ENCODE data around the gene FAM227B.
"Not testable (repeated sequence)": the region's sequence is repeated elsewhere in the genome, so short reads cannot be mapped to it uniquely, and the experiment has no call there.

FAM227B gene, protein sequence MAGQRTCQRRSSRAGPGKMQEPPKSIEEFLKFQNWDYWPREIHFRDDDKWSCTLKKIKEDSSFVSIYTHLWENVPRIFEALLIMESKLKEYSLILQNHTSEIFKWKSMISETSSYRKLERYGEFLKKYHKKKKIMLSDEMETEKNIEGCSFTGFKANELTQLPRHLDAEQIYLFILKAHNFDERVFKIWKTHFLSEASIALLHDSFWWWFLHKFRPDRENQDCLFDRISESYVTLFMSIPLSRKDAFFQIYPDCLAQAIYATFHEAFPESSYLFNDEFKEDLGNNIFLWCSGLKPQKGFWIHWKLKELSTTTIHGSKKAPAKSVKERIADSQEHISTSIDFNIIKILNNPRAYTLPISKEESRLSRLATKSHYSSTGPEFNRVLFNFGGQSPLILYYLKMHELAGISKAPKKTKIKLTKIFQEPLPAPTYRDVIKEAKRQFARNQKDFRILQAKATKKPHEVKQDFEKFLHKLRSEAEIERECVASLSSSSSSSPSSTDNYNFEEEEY

DNA sequence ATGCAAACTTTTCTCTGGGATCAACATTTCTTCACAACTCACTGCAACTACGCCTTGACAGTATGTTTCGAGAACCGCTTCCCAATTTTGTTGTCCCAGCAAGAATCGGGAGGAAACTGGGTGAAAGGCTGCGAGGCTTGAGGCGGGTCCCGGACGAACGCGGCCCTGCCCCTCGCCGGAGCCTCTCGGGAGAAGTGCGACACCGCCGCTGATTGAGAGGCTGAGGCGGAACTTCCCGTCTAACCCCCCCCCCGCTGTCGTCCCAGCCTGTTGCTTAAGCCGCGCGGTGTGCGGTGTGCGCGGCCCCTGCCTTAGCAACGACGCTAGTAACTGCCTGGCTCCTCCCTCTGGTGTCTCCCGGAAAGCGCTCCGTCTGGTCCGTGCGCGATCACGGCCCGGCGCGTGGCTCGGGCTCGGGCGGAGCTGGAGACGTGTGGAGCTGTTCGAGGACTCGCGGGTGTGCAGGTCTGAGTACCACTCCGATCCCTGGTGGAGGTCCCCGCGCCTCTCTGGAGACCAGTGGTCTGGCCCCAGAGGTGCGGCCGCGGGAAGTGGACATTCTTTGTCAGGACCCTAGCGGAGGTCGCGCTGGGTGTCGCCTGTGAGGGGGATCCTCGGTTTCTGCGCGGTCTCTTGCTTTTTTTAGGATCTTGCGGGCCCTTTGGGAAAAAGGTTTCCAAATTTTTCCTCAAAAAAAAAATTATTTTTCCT is at the start of gene FAM227B, which contains the start of gene DTWD1:
FAM227B (minus strand) TSS at position 161 of the 711 bp plus-strand sequence. CDS start 5,647 bp downstream, outside the sequence.
DTWD1 (plus strand) TSS at position 391 of the 711 bp plus-strand sequence. CDS start 4,120 bp downstream, outside the sequence.
- peak; percentile 97 for DNase-seq (ENCODE audit: low read depth in 2 of 2)

DNA sequence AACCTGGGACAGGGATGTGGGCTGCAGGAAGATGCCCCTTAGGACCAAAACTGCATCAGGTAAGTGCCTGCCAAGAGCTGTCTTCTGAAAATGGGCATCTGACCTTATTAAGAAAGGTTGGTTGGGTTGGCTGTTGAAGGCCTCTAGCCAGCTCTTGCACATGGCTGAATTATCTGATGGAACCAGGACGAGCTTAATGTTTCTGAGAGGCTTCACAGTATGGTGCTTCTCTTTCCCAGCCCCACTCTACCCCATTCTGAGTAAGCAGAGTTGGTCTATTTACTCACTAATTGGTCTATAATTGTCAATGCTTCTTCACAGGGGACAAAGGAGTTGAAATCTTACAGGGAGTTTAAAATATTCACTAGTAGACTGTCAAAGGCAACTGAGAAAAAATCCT is 48.7 kb upstream of the FAM227B start:
- DNase-seq (ENCODE audit: low read depth in 2 of 2), result no peak

DNA sequence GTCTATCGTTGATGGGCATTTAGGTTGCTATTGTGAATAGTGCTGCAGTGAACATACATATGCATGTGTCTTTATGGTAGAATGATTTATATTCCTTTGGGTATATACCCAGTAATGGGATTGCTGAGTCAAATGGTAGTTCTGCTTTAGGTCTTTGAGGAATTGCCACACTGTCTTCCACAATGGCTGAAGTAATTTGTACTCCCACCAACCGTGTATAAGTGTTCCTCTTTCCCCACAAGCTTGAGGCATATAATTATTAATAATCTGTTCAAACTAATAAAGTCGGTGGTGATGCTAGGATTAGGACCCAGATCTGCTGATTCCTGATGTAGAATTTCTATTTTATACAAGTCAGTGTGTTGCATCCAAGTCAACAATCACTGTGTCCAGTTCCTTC is 45.9 kb upstream of the FAM227B start:
- DNase-seq (ENCODE audit: low read depth in 2 of 2), result not testable (repeated sequence)

DNA sequence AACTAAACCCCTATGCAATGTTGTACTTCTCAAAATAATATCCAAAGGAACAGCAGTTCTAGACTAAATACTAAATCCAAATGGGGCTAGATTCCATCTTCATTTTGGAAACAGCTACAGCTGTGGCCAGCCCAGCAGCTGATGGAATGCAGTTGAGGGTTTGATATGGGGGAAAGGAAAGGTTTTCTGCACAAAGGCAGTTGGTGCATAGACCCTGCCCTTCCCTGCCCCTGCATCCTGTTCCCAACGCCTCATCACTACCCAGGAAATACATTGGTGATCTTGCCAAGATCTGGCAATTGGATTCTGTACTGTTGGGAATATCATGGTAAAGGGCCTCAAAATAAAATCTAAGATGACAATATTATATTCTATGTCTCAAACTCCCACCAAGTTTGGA is 44.1 kb upstream of the FAM227B start:
- no peak for DNase-seq (ENCODE audit: low read depth in 2 of 2)

DNA sequence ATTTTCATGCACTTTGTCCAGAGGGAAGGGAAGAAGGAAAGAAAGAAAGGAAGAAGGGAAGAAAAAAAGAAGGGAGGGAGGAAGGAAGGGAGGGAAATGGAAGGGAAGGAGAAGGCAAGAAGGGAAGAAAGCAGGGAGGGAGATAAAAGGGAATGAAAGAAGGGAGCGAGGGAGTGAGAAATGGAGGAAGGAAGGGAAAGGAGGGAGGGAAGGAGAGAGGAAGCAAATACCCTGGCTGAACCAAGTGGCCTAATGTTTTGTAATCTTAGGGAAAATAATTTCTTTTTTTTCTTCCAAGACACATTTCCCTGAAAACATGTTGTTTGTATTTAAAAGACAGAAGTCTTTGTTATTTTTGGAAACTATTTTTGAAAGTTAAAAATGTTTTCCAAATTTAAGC is 36.1 kb upstream of the FAM227B start:
- DNase-seq (ENCODE audit: low read depth in 2 of 2), result no peak

DNA sequence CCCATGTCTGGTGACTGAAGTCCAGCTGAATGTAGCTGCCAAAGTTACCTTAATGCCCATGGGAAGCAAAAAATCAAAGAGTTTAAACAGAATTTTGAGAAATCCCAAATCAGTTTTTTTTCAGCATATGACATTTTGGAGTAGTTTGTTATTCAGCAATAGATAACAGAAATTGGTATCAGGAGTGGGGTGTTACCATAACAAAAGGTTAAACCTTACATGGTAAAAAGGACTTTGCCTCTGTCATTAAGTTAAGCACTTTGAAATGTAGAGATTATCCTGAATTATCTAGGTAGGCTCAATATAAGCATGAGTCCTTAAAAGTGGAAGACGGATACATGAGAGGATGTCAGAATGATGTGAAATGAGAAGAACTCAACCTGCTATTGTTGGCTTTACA is 32.3 kb upstream of the FAM227B start:
- no peak for DNase-seq (ENCODE audit: low read depth in 2 of 2)

DNA sequence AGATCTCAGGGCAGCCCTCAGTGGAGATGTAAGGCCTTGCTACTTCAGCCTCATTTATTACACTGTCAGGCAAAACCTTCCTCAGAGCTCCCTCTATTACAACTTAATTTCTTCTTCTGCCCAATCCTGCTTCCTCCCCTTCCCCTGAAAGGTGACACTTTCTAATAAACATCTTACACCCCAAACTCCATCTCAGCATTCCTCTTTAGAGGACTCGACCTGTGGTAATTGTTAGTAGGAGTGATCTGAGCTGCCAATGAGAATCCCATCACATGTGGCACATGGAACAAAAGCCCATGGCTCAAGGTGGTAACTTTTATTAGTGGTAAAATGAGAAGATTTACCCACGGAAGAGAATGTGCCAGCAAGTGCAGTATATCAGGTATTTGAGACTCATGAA is 30.1 kb upstream of the FAM227B start:
- no peak for DNase-seq (ENCODE audit: low read depth in 2 of 2)

DNA sequence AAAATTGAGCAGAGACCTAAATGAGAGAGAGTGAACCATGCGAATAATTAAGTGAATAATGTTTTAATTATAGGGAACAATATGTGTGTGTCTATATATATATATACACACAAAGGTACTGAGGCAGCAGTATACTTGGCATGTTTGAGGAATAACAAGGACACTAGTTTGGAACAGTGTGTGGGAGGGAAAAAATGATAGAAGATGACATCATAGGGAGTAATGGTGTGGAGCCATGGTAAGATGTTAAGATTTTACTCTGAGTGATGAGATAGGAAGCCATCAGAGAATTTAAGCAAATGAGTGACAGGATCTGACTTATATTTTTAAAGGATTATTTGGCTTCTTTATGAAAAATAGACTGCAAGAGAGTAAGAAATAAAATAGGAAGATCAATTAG is 29.4 kb upstream of the FAM227B start:
- no peak for DNase-seq (ENCODE audit: low read depth in 2 of 2)

DNA sequence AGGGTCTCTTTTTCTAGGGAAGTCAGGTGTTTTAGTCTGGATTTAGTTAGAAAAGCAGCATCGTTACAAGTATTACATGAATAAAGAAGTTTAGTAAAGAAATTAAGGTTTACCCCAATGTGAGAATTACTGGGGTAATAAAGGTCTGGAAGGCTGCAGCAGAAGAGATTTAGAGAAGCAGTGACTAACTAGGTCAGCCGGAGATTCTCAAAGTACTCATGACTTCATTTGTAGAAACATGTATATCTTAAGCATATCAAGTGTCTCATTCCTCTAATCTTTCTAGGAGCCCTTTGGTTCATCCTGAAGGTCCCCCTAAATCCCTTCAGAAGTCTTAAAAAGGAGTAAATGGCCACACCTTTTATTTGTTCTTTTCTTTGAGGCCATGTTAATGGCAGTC is 26.3 kb upstream of the FAM227B start:
- no peak for DNase-seq (ENCODE audit: low read depth in 2 of 2)

DNA sequence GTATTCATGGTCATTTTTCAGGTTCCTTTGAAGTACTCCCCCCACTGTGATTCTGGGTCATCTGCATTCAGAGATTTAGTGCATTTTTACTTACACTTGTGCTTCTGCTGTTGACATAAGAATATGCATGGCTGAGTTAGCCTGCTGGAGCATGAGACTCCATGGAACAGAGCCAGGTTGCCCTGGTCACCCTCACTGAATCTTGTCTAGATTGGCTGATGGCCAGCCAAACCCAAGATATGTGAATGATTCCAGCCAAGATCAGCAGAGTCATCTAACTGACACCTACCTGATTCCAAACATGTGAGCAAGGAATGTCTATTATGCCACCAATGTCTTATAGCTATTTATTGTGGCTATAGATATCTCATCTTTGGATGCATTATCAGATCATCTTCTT is 25.3 kb upstream of the FAM227B start:
- peak; percentile 48 to 50 for DNase-seq (ENCODE audit: low read depth in 2 of 2)

DNA sequence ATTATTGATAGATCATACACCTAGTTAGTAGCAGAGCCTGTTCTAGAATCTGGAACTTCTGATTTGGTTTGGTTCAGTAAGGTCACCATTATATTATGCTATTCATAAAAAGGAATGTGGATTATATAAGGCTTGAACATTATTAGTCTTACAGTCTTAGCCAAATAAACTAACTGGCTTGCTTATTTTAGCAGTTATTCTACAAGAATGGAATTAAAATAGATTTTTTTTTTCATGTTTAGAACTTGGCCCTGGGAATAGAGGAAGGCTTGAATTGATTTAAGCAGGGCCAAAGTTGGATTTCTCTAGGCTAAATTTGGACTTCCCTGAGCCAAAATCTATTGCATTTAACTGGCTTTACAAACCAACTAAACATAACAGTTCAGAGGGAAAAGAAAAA is 24.7 kb upstream of the FAM227B start:
- no peak for DNase-seq (ENCODE audit: low read depth in 2 of 2)

DNA sequence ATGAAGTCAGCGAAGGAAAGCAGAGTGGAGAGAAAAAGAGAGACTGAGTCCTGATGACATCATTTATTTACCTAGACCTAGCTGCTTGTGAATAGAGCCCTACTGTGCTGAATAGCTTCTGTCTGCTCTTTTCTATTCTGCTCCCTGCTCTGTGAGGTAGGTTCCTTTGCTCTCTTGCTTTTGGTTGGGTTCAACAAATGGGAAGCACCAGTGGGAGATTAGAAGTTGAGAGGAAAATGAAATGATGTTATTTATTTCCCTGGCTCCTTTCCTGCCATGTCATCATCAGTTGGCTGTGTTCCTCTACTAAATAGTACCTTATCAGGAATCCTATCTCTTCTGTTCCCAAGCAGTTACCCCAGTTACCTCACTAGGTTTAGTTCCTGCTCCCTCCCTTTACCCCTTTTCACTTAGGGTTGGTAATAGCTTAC is 23.8 kb upstream of the FAM227B start:
- no peak for DNase-seq (ENCODE audit: low read depth in 2 of 2)

DNA sequence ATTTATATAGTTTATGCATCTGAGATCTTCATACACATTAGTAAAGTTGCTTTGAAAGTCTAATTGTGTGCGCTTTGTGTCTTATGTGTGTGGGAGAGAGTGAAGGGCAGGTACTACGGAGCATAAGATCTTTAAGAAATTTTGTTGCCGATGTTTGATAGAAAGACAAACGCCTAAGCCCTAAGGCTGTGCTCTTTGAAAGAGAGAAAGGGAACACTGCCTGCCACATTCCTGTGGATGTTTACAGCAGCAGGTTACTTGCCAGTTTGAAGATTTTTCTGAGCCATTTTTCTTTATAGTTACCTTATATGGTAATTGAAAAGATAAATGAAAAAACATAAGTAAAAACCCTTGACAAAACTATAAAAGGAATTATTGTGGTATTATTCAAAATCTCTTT is 17.2 kb upstream of the FAM227B start:
- no peak for DNase-seq (ENCODE audit: low read depth in 2 of 2)

DNA sequence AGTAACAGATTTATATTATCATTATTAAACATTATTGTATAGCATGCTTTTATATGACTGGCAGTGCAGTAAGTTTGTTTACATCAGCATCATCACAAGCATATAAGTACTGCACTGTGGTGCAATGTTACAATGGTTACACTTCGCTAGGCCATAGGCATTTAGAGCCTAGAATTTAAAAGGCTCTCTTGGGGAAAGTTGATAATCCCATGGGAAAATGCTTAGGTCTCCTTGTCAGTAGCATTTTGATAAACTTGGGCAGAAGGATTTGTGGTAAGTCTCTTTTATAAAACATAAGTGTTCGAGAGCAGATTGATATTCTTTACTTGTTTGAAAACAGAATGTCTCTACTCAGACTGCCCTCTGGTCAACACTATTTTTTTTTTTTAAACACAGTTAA is 7.8 kb upstream of the FAM227B start:
- DNase-seq (ENCODE audit: low read depth in 2 of 2), result no peak

DNA sequence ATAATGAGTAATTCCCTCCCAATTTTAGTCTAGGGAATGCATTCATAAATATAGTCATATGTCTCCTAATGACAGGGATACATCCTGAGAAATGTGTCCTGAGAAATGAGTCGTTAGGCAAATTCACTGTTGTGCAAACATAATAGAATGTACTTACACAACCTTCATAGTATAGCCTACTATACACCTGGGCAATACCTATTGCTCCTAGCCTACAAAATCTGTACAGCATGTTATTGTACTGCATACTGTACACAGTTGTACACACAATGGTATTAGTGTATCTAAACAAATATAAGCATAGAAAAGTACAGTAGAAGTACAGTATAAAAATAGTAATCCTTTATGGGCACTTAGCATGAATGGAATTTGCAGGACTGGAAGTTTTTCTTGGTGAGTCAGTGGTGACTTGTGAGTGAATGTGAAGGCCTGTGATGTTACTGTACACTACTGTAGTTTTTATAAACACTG is 6.8 kb upstream of the FAM227B start:
- DNase-seq (ENCODE audit: low read depth in 2 of 2), result peak; percentile 86 to 88

DNA sequence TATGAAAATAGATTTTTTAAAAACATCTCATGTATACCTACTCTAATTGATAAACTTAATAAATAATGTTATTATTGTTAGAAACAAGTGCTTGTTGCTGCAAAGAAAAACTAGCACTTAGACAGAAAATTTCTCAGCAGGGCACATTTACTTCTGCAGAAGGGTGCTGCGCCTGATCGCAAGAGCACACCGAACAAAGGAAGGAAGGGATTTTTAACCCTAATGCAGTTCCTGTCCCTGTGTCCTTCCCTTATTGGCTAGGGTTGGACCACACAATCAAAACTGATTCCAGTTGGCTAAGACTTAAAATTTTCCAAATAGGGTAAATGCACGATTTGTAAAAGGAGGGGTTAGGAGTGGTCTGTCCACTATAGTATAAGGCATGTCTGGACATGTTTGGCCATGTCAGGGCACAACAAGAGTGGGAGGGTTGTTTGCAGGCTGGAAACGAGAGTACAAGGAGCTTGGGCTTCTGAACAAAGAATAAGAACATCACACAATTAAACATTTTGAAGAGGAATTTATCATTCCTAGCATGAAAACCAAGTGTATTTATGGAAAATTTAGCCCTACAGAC is 4.9 kb upstream of the FAM227B start:
- no peak for DNase-seq (ENCODE audit: low read depth in 2 of 2)

DNA sequence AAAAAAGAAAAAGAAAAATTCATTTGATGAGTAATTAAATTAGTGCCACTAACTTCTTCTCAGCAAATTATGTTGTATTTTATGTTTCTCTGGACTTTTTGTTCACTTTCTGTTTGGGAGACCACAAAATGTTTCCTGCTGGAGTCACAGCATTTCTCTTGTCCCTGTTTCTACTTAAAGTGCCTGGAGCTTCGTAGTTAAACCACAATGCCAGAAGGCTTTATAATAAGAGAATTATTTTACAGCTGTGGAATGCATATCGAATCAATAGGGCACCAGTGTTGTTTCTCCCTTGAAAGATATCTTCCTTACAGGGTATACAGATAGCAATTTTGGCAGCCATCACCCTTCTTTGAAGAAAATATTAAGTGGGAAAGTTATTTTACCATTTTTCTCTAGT is 3.4 kb upstream of the FAM227B start:
- peak; percentile 81 to 83 for DNase-seq (ENCODE audit: low read depth in 2 of 2)

DNA sequence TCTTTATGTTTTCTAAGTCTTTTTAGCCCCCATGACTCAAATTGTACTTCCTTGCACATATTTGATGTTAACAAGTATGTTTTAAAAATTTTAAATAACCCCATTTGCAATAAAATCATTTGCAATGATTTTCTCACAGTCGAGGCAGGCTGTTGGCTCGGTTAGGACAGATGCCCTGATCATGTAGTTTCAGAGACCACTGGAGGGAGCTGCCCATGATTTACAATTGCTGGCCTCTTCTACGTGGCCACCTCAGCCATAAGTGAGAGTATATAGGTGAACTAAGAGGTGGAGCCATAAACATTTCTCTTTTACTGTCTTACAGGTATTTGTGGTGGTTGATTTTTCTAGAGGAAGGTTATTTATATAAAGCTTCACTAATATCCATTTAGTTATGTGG is 1.9 kb upstream of the FAM227B start:
- no peak for DNase-seq (ENCODE audit: low read depth in 2 of 2)

DNA sequence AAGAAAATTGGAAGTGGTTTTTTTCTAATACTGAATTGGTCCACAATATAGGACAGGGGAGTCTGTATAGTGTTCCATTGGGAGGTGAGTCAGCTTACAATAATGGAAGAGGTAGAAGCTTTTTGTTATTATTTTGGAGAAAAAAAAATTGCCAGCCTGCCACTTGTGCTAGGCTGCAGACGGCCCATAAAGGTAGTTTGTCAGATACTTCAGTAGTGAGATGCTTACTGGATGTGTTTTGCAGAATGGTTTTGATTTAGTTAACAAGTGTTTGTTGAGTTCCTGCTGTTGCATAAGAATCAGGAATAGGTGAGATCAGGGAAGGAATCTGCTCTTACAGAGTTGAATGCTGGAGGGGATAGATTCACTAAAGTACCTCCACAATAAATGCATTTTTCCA is 1.3 kb upstream of the FAM227B start:
- no peak for DNase-seq (ENCODE audit: low read depth in 2 of 2)

DNA sequence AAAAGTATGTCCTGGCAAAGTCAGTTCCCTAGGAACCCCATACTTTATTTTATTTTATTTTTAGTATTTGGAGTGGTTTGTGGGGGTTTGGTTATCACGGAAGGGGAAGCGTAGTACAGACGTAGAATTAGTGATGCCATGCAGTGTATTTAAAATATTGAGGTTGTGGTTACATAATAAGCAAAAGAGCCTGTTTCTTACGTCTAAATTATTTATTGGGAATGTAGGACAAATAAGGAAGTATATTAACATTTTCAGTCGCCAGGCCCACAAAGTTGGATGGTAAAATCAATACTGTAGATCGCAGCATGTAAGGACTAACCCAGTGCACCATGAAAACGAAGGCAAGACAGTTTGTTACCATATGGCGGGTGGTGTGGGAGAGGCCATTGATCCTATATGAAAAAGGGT is 788 bp upstream of the FAM227B start:
- no peak for DNase-seq (ENCODE audit: low read depth in 2 of 2)

DNA sequence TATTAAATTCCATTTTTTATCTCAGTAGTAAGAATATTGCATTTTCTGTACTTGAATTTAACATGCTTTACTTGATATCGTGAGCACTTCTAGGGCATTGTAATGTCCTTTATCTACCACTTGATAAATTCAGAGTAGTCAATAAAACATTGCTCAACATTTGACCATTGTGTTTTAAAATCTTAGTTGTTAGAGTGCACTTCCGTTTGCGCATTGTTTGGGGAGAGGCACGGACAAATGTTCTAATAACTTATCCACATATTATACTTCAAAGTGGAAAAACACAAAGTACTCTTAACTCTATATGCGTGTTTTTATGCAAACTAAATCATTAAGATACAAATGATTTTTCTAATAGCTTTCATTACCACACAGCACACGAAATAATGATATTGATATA is 419 bp downstream of the FAM227B start:
- DNase-seq (ENCODE audit: low read depth in 2 of 2), result no peak

DNA sequence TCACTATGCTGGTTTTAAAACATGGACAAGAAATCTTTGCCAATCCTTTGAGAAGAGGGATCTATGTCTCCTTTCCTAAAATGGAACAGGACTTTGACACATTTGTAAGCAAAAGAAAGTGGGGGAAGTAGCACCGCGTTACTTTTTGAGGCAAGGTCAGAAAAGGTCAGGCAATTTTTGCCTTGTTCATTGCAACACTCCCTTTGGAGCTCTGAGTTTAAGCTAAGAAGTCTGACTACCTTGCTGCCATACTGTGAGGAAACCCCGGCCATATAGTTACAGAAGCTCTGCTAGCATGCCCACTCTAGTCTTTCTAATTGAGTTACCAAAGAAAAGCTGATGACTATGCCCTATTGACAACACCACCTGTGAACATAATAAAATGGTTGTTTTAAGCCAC is 1.4 kb downstream of the FAM227B start:
- no peak for DNase-seq (ENCODE audit: low read depth in 2 of 2)
